ENCODE measurements around the gene NUDT9.
"Not testable (repeated sequence)": the region's sequence is repeated elsewhere in the genome, so short reads cannot be mapped to it uniquely, and the experiment has no call there.

NUDT9 gene

GRCh38 chr4:87465739-87466366 lies 43.5 kb downstream of the NUDT9 start:
- peak in 1 of 2 donors; percentile 61 for DNase-seq

GRCh38 chr4:87469390-87469789 lies 47.0 kb downstream of the NUDT9 start:
- DNase-seq, result no peak

GRCh38 chr4:87476934-87477333 lies 54.6 kb downstream of the NUDT9 start:
- DNase-seq, result no peak

GRCh38 chr4:87478732-87479250 lies 56.4 kb downstream of the NUDT9 start:
- DNase-seq, result no peak

- no peak for DNase-seq
Measured at GRCh38 chr4:87481377-87481776, 59.0 kb downstream of the NUDT9 start.

- DNase-seq, result not testable (repeated sequence)
Measured at GRCh38 chr4:87483247-87483646, 60.9 kb downstream of the NUDT9 start.

GRCh38 chr4:87488666-87489065 lies 66.3 kb downstream of the NUDT9 start:
- not testable (repeated sequence) for DNase-seq

GRCh38 chr4:87489678-87490077 lies 67.3 kb downstream of the NUDT9 start:
- DNase-seq, result no peak

GRCh38 chr4:87490664-87491369 lies 68.4 kb downstream of the NUDT9 start:
- no peak for DNase-seq

GRCh38 chr4:87491436-87491835 lies 69.1 kb downstream of the NUDT9 start:
- DNase-seq, result no peak

GRCh38 chr4:87491851-87492250 lies 69.5 kb downstream of the NUDT9 start:
- not testable (repeated sequence) for DNase-seq

GRCh38 chr4:87493115-87493514 lies 70.7 kb downstream of the NUDT9 start:
- DNase-seq, result no peak

GRCh38 chr4:87497159-87497558 lies 74.8 kb downstream of the NUDT9 start:
- DNase-seq, result peak in 1 of 2 donors; percentile 4

- no peak for DNase-seq
Measured at GRCh38 chr4:87497578-87497977, 75.2 kb downstream of the NUDT9 start.

GRCh38 chr4:87498446-87498900 lies 76.1 kb downstream of the NUDT9 start:
- DNase-seq, result no peak

- DNase-seq, result no peak
Measured at GRCh38 chr4:87499403-87500091, 77.2 kb downstream of the NUDT9 start.

GRCh38 chr4:87500092-87500462 lies 77.7 kb downstream of the NUDT9 start:
- DNase-seq, result no peak

GRCh38 chr4:87502580-87503238 lies 80.3 kb downstream of the NUDT9 start:
- no peak for DNase-seq

GRCh38 chr4:87505862-87506261 lies 83.5 kb downstream of the NUDT9 start:
- DNase-seq, result no peak

- no peak for DNase-seq
Measured at GRCh38 chr4:87506974-87507701, 84.8 kb downstream of the NUDT9 start.
